GM19239 (cell line): ENCODE results near the gene STAT5B.
"Not testable (repeated sequence)": the region's sequence is repeated elsewhere in the genome, so short reads cannot be mapped to it uniquely, and the experiment has no call there.

Experiments
- DNase-seq: peaks from one replicate; pipeline ENCODE4 v3.0.0; 2011; ENCODE audit warnings: low spot score; ENCODE audit not compliant: insufficient read length
- FAIRE-seq: peaks from 2 replicates; lab custom pipeline; 2011; peaks lifted over from hg19 to GRCh38; lab: Jason Lieb, UNC

Gene STAT5B

DNA sequence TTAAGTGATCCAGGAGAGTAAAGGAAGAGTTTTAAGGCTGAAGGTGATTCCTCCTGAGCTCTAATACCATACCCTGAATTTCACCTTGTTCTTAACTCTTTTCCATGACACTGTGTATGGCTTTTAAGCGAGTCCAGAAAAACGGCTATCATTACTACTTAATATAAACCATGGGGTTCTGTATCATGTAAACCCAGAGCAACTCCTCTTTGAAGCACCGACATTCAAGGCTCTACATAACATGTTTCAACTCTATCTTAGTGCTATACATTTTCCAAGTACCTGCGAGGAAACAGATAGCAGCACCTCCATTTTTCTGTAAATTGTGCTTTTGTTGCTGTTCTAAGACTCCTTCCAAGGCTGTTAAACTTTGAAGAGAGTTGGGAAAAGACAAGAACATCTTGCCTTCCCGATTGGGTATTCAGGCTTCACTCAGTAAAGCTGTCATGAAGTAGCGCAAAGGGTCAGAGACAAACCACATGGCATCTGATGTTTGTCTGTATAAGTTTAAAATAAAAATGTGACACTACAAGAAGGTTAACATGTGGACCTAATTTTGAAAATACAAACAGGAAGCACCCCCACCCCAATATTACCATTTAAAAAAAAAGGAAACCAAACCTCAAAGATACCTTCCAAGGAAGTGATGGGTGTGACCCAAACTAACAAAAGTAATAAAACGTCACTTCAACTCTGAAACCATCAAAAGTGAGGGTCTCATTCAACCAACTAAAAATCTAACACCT, 3.9 kb downstream of the STAT5B start:
- FAIRE-seq (no peak), DNase-seq (no peak)

GRCh38 chr17:42271779-42272035, 4.5 kb downstream of the STAT5B start:
- no peak for DNase-seq
- no peak for FAIRE-seq

GRCh38 chr17:42271006-42271778, 5.0 kb downstream of the STAT5B start:
- FAIRE-seq (no peak), DNase-seq (no peak)

GRCh38 chr17:42270596-42270995, 5.6 kb downstream of the STAT5B start:
- DNase-seq (no peak), FAIRE-seq (no peak)

DNA sequence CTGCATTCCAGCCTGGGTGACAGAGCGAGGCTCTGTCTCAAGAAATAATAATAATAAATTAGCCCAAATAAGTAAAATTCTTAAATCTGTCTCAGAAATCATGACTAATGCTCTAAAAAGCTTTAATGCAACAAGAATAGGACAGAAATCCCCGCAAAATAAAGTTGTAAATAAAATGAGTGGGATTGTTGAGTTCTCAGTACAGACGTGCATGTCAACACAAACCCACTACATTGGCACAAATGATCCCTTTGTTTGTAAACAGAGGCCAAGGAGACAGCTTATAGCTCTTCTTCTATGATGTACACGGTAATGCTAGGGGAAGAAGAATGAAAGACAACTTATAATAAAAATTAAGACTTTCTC, 6.0 kb downstream of the STAT5B start:
- DNase-seq = no peak
- no peak for FAIRE-seq

DNA sequence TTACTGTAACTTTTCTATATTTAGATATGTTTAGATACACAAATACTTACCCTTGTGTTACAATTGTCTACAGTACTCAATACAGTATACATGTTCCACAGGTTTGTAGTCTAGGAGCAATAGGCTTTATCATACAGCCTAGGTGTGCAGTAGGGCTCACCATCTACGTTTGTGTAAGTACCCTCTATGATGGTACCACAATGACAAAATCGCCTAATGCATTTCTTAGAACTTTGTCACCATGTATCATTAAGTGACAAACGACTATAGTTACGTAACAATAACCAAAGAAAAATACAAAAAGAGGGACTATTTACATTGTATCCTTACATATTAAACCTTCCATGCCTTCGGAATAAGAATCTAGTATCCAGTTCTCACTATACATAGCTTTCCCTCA, 8.0 kb downstream of the STAT5B start:
- FAIRE-seq (no peak), DNase-seq (no peak)

DNA sequence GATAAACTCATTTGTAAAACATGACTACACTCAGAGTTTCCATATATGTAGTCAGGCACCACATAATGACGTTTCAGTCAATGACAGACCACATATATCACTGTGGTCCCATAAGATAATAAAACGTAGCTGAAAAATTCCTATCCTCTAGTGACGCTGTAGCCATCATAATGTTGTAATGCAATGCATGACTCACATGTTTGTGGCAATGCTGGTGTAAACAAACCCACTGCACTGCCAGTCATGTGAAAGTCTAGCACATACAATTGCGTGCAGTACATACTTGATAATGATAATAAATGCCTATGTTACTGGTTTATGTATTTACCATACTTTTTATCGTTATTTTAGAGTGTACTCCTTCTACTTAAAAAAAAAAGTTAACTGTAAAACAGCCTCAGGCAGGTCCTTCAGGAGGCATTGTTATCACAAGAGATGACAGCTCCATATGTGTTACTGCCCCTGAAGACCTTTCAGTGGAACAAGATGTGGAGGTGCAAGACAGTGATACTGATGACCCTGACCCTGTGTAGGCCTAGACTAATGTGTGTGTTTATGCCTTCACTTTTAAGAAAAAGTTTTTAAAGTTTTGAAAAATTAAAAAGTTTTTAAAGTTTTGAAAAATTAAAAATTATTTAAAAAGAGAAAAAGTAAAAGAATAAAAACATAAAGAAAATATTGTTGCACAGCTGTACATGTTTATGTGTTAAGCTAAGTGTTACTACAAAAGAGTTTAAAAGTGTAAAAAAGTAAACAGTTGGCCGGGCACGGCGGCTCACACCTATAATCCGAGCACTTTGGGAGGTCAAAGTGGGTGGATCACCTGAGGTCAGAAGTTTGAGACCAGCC, 9.0 kb downstream of the STAT5B start:
- DNase-seq (no peak), FAIRE-seq (no peak)

- no peak for FAIRE-seq
- DNase-seq = no peak
Measured at GRCh38 chr17:42266462-42266861, 9.7 kb downstream of the STAT5B start.

DNA sequence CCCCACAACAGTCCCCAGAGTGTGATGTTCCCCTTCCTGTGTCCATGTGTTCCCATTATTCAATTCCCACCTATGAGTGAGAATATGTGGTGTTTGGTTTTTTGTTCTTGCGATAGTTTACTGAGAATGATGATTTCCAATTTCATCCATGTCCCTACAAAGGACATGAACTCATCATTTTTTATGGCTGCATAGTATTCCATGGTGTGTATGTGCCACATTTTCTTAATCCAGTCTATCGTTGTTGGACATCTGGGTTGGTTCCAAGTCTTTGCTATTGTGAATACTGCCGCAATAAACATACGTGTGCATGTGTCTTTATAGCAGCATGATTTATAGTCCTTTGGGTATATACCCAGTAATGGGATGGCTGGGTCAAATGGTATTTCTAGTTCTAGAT, 11.8 kb downstream of the STAT5B start:
- DNase-seq, FAIRE-seq: not testable (repeated sequence)

GRCh38 chr17:42260318-42260717, 15.9 kb downstream of the STAT5B start:
- no peak for DNase-seq
- FAIRE-seq = peak; percentile 40

DNA sequence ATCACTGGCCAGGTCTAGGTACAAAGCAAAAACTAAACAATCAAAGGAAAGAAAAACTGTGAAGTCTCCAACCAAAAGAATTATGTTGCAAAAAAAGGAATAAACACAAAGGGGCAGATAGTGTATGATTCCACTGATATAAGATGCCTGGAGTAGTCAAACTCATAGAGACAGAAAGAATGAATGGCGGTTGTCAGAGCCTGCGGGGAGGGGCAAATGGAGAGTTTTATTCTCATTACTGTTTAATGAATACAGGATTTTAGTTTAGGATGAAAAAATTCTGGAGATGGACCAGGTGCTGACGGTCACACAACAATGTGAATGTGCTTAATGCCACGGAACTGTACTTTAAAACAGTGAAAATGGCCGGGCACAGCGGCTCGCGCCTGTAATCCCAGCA, 20.7 kb downstream of the STAT5B start:
- no peak for DNase-seq
- no peak for FAIRE-seq

DNA sequence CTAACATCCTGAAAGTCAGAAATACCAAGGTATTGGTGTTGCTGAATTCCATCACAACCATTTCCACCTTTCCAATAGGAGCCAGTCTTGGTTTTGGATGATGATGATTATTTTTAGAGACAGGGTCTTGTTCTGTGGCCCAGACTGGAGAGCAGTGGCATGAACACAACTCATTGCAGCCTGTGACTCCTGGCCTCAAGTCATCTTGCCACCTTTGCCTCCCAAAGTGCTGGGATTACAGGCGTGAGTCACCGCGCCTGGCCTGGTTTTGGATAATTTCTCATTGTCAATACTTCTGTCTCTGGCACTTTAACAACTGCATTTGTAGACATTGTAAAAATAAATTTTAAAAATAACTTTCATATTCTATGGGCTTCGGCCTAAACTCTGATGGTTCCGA, 22.6 kb downstream of the STAT5B start:
- FAIRE-seq = no peak
- DNase-seq = no peak

- no peak for FAIRE-seq
- no peak for DNase-seq
Measured at GRCh38 chr17:42252597-42253550, 23.3 kb downstream of the STAT5B start.

- DNase-seq = no peak
- FAIRE-seq = peak; percentile 26
Measured at GRCh38 chr17:42251115-42251514, 25.1 kb downstream of the STAT5B start.

- DNase-seq (no peak), FAIRE-seq (no peak)
Measured at GRCh38 chr17:42249681-42250446, 26.3 kb downstream of the STAT5B start.

GRCh38 chr17:42248351-42249179, 27.6 kb downstream of the STAT5B start:
- FAIRE-seq (peak; percentile 97), DNase-seq (peak; percentile 70)

DNA sequence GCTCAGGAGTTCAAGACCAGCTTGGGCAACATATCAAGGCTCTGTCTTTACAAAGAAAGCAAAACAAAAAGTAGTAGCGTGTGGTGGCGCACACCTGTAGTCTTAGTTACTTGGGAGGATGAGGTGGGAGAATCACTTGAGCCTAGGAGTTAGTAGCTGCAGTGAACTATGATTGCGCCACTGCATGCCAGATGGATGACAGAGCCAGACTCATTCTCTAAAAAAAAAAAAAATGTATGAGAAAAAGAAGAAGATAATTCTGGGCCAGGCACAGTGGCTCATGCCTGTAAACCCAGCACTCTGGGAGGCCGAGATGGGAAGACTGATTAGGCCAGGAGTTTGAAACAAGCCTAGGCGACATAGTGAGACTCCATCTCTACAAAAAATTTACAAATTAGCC, 28.5 kb downstream of the STAT5B start:
- FAIRE-seq = no peak
- no peak for DNase-seq

- FAIRE-seq (no peak), DNase-seq (no peak)
Measured at GRCh38 chr17:42246515-42246914, 29.7 kb downstream of the STAT5B start.
